ENCODE measurements around the gene SH3BP4.

The SH3BP4 gene, protein sequence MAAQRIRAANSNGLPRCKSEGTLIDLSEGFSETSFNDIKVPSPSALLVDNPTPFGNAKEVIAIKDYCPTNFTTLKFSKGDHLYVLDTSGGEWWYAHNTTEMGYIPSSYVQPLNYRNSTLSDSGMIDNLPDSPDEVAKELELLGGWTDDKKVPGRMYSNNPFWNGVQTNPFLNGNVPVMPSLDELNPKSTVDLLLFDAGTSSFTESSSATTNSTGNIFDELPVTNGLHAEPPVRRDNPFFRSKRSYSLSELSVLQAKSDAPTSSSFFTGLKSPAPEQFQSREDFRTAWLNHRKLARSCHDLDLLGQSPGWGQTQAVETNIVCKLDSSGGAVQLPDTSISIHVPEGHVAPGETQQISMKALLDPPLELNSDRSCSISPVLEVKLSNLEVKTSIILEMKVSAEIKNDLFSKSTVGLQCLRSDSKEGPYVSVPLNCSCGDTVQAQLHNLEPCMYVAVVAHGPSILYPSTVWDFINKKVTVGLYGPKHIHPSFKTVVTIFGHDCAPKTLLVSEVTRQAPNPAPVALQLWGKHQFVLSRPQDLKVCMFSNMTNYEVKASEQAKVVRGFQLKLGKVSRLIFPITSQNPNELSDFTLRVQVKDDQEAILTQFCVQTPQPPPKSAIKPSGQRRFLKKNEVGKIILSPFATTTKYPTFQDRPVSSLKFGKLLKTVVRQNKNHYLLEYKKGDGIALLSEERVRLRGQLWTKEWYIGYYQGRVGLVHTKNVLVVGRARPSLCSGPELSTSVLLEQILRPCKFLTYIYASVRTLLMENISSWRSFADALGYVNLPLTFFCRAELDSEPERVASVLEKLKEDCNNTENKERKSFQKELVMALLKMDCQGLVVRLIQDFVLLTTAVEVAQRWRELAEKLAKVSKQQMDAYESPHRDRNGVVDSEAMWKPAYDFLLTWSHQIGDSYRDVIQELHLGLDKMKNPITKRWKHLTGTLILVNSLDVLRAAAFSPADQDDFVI

DNA sequence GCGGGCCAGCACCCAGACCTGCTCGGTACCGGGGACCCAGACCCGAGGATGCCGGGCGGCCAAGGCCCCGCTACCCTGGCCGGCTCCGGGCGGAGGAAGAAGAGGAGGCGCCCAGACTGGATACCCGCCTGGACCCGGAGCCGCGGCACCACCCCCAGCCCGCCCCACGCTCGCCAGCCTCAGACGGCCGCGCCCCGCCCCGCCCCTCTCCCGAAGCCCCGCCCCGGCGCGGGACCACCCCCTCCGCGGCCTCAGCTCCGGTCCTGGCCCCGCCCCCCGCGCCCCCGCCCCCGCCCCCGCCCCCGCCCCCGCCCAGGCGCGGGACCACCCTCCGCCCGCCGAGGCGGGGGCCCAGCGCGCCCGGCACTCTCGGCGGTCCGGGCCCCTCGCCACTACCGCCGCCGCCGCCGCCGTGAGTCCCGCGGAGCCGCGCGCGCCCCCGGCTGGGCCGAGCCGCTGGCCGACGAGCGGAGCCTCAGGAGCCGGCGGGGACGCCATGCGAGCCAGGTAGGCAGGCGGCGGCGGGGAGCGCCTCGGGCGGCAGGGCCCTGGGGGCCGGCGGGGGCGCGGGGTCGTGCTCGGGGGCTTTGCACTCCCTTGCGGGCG lies at the start of gene SH3BP4:
TSS of gene SH3BP4 (plus strand) at position 354 of the 606 bp plus-strand sequence. CDS start 82,986 bp downstream, outside the sequence.
- DNase-seq (ENCODE audit: low read depth) = no peak

GRCh38 chr2:234904785-234905184 lies 47.0 kb upstream of the SH3BP4 start:
- DNase-seq (ENCODE audit: low read depth) = no peak

DNA sequence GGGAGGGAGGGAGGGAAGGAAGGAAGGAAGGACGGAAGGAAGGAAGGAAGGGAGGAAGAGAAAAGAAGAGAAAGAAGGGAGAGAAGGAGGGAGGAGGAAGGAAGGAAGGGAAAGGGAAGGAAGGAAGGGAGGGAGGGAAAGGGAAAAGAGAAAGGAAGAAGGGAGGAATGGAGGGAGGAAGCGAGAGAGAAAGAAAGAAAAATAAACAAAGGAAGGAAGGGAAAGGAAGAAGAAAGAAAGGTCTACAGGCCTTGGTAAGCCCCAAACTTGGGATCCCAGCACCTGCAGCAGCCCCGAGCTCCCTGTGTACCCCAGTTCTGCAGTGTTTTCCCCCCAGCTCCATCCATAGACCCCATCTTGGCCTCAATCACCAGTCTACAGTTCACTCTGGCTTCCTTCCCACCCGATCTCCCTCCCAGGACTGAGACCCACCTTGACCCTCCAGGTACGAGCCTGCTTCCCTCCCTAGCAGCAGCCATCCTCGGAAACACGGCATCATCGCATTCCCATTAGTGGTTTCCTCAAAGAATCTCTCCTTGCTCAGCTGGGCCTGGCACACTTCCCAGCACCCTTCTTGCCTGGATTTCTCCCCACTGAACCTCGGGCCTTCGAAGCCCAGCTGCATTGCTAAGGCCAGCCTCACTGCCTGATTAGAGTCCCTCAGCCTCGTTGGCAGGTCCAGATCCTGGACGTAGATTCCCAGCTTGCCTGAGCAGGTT lies 46.1 kb upstream of the SH3BP4 start:
- no peak for DNase-seq (ENCODE audit: low read depth)

GRCh38 chr2:234910186-234910679 lies 41.6 kb upstream of the SH3BP4 start:
- DNase-seq (ENCODE audit: low read depth) = no peak

DNA sequence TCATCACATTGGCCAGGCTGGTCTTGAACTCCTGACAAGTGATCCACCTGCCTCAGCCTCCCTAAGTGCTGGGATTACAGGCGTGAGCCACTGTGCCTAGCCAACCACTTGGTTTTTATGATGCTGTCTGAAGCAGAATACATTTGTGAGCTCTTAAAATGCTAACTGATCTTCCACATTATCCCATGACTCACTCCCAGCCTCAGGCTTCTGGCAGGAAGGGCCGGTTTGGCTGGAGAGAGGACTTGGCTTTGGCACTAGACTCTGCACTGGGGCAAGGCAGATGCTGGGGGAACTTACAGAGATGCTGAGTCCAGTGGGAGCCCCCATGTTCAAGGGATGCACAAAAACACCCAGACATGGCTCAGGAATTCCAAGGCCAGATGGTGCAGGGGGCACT lies 40.5 kb upstream of the SH3BP4 start:
- DNase-seq (ENCODE audit: low read depth) = peak; percentile 82

DNA sequence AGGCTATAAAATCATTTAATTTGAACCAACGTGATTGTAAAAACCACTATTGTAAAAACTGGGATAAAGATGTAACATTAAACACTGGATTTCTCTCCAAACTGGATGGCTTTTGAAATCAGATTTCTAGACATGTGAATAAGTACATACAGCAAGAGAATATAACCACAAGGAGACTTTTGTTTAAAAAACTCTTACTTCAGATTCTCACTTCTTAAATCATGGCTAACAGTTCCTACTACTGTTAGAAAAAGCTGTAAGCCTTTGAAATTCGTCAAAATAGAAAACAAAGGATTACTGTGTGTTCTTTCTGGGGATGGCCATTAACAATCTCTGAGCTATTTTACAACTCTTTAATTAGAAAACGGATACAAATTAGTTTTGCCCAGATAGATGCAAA lies 39.4 kb upstream of the SH3BP4 start:
- DNase-seq (ENCODE audit: low read depth) = no peak

GRCh38 chr2:234913208-234913626 lies 38.6 kb upstream of the SH3BP4 start:
- no peak for DNase-seq (ENCODE audit: low read depth)

DNA sequence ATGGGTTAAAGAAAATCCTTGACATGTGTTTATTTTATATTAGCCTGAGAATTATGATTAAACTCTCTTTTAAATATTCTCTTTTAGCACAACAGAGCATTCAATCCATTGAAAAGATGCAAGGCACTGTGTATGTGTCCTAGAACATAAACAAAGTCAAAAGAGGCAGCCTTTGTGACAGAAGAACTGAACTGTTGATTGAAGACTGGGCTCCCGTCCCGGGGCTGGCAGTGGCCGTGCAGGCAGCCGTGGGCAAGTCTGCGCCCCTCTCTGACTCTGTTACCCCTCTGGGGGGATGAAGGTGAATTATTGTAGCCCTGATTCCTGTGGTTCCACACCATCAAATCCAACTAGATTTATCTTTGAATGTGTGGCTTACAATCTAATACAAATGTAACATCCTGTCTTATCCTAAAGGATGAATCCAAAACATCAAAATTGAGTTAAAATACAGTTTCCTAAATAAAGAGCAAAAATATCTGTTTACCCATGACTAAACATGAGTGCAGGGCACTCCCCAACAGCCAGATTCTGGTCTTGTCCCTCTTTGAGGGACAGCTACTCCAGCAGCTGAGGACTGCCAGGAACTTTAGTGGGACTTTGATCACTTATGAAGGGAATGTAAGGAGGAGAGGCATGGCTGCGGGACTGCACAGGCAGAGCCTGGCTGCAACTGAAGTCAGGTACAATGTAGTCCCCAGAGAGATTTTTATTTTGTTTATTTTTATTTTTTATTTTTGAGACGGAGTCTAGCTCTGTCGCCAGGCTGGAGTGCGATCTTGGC lies 37.3 kb upstream of the SH3BP4 start:
- DNase-seq (ENCODE audit: low read depth) = no peak

GRCh38 chr2:234916674-234917073 lies 35.1 kb upstream of the SH3BP4 start:
- DNase-seq (ENCODE audit: low read depth) = no peak

- DNase-seq (ENCODE audit: low read depth) = no peak
Measured at GRCh38 chr2:234917211-234917975, 34.4 kb upstream of the SH3BP4 start.

- DNase-seq (ENCODE audit: low read depth) = no peak
Measured at GRCh38 chr2:234919711-234920110, 32.1 kb upstream of the SH3BP4 start.

- no peak for DNase-seq (ENCODE audit: low read depth)
Measured at GRCh38 chr2:234920836-234921235, 31.0 kb upstream of the SH3BP4 start.

- no peak for DNase-seq (ENCODE audit: low read depth)
Measured at GRCh38 chr2:234929002-234929401, 22.8 kb upstream of the SH3BP4 start.

- no peak for DNase-seq (ENCODE audit: low read depth)
Measured at GRCh38 chr2:234930397-234930796, 21.4 kb upstream of the SH3BP4 start.

- DNase-seq (ENCODE audit: low read depth) = no peak
Measured at GRCh38 chr2:234931371-234931770, 20.4 kb upstream of the SH3BP4 start.

GRCh38 chr2:234932591-234933168 lies 19.1 kb upstream of the SH3BP4 start:
- DNase-seq (ENCODE audit: low read depth) = no peak

- no peak for DNase-seq (ENCODE audit: low read depth)
Measured at GRCh38 chr2:234935311-234935710, 16.5 kb upstream of the SH3BP4 start.

GRCh38 chr2:234939576-234939975 lies 12.2 kb upstream of the SH3BP4 start:
- DNase-seq (ENCODE audit: low read depth) = no peak

GRCh38 chr2:234939996-234940395 lies 11.8 kb upstream of the SH3BP4 start:
- DNase-seq (ENCODE audit: low read depth) = no peak

GRCh38 chr2:234940527-234940926 lies 11.3 kb upstream of the SH3BP4 start:
- no peak for DNase-seq (ENCODE audit: low read depth)

Data from GM04504 (cell line).